ENCODE results near the gene FOXO1. TPM values are rescaled to one million over a fixed set of nuclear protein-coding genes. Genes with fewer than 3 reads are reported as not detected.

Gene FOXO1
- total and polyA plus RNA-seq, 2 of the 13 experiments (the other 11 are each of a cell fraction or from before 2014, with no cell fraction given): 8.1 to 13.1 TPM

DNA sequence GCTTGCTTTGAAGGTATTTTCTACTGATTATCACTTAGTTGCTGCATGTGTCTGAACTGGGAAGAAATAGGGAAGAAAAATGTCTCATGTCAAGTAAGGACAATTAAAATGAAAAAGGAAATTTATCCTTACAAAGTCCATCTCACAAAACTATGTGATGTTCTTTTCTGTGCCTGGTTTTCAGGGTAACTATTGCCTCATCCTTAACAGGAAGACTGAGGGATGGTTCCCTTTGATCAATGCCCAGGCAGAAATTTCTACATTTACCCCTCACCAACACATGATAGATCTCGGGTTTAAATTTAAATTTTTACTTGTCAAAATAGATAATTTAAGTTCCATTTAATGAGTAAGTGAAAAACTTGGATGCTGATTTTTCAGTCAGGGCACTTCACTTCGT is 3.9 kb upstream of the FOXO1 start:
- ATAC-seq (no peak), DNase-seq (ENCODE audit: low spot score) (no peak), FAIRE-seq (no peak)
- 34% methylated on average over 2 of the region's 2 CpGs for WGBS (ENCODE audit: low lambda C conversion rate)
- Histone ChIP-seq H4K20me1 (ENCODE audit: insufficient read depth, low read length) (no peaks in the 10 kb centered on the region), H3K79me2 (ENCODE audit: insufficient read depth, low read length) (peaks cover 8% of the 10 kb centered on the region), H3K36me3 (replicated peaks in 1 of 2; ENCODE audit: control insufficient read depth in 1 of 2, insufficient read depth in 2 of 2, low read length in 2 of 2) (no peaks in the 10 kb centered on the region), H2AFZ (ENCODE audit: low read length) (no peak overlapping the region), H3K27ac (ENCODE audit: extremely low read length, insufficient read depth, low read length) (no peak overlapping the region), H3K9ac (ENCODE audit: insufficient read depth, low read depth, low read length) (no peak overlapping the region), H3K27me3 (ENCODE audit: control insufficient read depth in 1 of 2, insufficient read depth in 2 of 2, low read length in 2 of 2) (no peaks in the 10 kb centered on the region), H3K4me2 (ENCODE audit: low read depth, low read length) (no peak overlapping the region), H3K4me1 (ENCODE audit: insufficient read depth, low read length) (peaks cover 52% of the 10 kb centered on the region), H3K4me3 (replicated peaks in 1 of 3; ENCODE audit: insufficient read depth in 1 of 3, low read depth in 2 of 3, low read length in 3 of 3) (no peak overlapping the region), H3K9me3 (ENCODE audit: low read length) (no peaks in the 10 kb centered on the region)
- POLR2A ChIA-PET: no interaction called here
- intact Hi-C loops (cut with micrococcal nuclease; ENCODE audit: unreplicated experiment): no loop called here
- TF ChIP-seq ZSCAN5A (CRISPR knock-in tag; IDR thresholded peaks at IDR 0.05; ENCODE audit: borderline replicate concordance): no peak
- peak; percentile 69; the same call in 1 of the 2 replicates for TF ChIP-seq CEBPB (IDR thresholded peaks at IDR 0.05; ENCODE audit: borderline replicate concordance, low read depth, low read length)
- peak; percentile 62 for TF ChIP-seq CEBPG (CRISPR knock-in tag; IDR thresholded peaks at IDR 0.05)
- CTCF ChIA-PET (ENCODE audit: low intra/inter-chr PET ratio, low total read pairs): no interaction called here
- no TSS peak for BruUV-seq (replicated peaks)
- in situ Hi-C loops (cut with HindIII; ENCODE audit: extremely low pct_ligation_motif_present, low pct_unique_long_range_greater_than_20kb): no loop called here

DNA sequence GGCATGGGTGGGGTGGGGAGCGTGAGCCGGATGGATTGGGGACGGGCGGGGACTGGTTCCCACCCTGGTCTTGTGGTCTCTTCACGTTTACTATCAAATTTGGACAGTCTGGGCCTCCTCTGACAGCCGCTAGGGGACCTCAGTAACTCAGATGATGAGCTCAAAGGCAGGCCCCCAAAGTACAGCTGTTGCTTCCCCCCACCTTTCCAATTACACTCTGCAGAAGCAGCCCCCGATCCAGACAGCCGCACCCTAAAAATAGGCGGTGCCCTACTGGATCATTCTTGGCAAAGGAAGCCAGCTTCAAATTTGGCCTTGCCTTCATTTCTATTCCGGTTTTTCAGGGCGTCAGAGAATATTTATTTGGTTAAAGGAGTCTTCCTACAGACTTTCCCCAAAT is 1.9 kb upstream of the FOXO1 start:
- 26% methylated on average over 11 of the region's 11 CpGs for WGBS (ENCODE audit: low lambda C conversion rate)
- ATAC-seq: peak; percentile 19
- TF ChIP-seq ZKSCAN1 (IDR thresholded peaks at IDR 0.05; ENCODE audit: low read length): no peak
- peak; percentile 17; the same call in 1 of the 2 replicates for TF ChIP-seq SAP130 (CRISPR knock-in tag; IDR thresholded peaks at IDR 0.05; ENCODE audit: low read depth)
- TF ChIP-seq, protein P1, sequence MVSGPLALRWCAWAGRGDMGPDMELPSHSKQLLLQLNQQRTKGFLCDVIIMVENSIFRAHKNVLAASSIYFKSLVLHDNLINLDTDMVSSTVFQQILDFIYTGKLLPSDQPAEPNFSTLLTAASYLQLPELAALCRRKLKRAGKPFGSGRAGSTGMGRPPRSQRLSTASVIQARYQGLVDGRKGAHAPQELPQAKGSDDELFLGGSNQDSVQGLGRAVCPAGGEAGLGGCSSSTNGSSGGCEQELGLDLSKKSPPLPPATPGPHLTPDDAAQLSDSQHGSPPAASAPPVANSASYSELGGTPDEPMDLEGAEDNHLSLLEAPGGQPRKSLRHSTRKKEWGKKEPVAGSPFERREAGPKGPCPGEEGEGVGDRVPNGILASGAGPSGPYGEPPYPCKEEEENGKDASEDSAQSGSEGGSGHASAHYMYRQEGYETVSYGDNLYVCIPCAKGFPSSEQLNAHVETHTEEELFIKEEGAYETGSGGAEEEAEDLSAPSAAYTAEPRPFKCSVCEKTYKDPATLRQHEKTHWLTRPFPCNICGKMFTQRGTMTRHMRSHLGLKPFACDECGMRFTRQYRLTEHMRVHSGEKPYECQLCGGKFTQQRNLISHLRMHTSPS (CRISPR knock-in tag; IDR thresholded peaks at IDR 0.05; ENCODE audit: low read depth): no peak
- 0 out of 2 replicates have a peak, but pooled peaks have one; percentile 28 for TF ChIP-seq SALL1 (CRISPR knock-in tag; IDR thresholded peaks at IDR 0.05)
- 0 out of 2 replicates have a peak, but pooled peaks have one; percentile 28 for TF ChIP-seq ZBTB10 (CRISPR knock-in tag; IDR thresholded peaks at IDR 0.05; ENCODE audit: borderline replicate concordance)
- TF ChIP-seq CAMTA2 (CRISPR knock-in tag; IDR thresholded peaks at IDR 0.05; ENCODE audit: borderline replicate concordance): no peak
- peak; percentile 38 for TF ChIP-seq XRCC5 (optimal IDR thresholded peaks at IDR 0.05; ENCODE audit: low read length)

More for the DNA sequence above, 1.9 kb upstream of the FOXO1 start:
- Histone ChIP-seq H3K36me3 (replicated peaks in 1 of 2; ENCODE audit: control insufficient read depth in 1 of 2, insufficient read depth in 2 of 2, low read length in 2 of 2) (no peaks in the 10 kb centered on the region), H4K20me1 (ENCODE audit: insufficient read depth, low read length) (peaks cover 11% of the 10 kb centered on the region), H3K4me3 (replicated peaks in 1 of 3; ENCODE audit: insufficient read depth in 1 of 3, low read depth in 2 of 3, low read length in 3 of 3) (peak overlapping the region in 2 of 3 experiments; percentile 96 to 99; a peak in 3 of 6 replicates), H3K9ac (ENCODE audit: insufficient read depth, low read depth, low read length) (no peak overlapping the region), H2AFZ (ENCODE audit: low read length) (no peak overlapping the region), H3K27ac (ENCODE audit: extremely low read length, insufficient read depth, low read length) (no peak overlapping the region), H3K79me2 (ENCODE audit: insufficient read depth, low read length) (peaks cover 26% of the 10 kb centered on the region), H3K27me3 (ENCODE audit: control insufficient read depth in 1 of 2, insufficient read depth in 2 of 2, low read length in 2 of 2) (no peaks in the 10 kb centered on the region), H3K9me3 (ENCODE audit: low read length) (no peaks in the 10 kb centered on the region), H3K4me1 (ENCODE audit: insufficient read depth, low read length) (peaks cover 44% of the 10 kb centered on the region), H3K4me2 (ENCODE audit: low read depth, low read length) (peak overlapping the region; percentile 78)
- in situ Hi-C loops (cut with HindIII; ENCODE audit: extremely low pct_ligation_motif_present, low pct_unique_long_range_greater_than_20kb): loop anchor here (5.0 to 10.0 kb wide), 2 partner anchors 106 to 334 kb away; no protein-coding TSS in a partner anchor
- FAIRE-seq: no peak
- peak; percentile 54 for DNase-seq (ENCODE audit: low spot score)
- intact Hi-C loops (cut with micrococcal nuclease; ENCODE audit: unreplicated experiment): loop anchor here (5.0 kb wide), 1 partner anchor 104 kb away; the partner anchor contains the start of gene MRPS31
- ChIA-PET POLR2A (interaction anchor here (0.9 to 1.4 kb wide), 4 partner anchors 99 to 596 kb away, joined by 3 read pairs; no protein-coding TSS in a partner anchor), CTCF (ENCODE audit: low intra/inter-chr PET ratio, low total read pairs) (no interaction called here)
- BruUV-seq (replicated peaks): no TSS peak
